HG02798 (cell line): ENCODE data around the gene ZBTB16.

Experiments used
- ATAC-seq: cut with Tn5 transposase; IDR thresholded peaks from one replicate; pipeline ENCODE4 v1.9.1; 2021; ENCODE audit warnings: mild to moderate bottlenecking; ENCODE audit not compliant: unreplicated experiment, poor library complexity

The ZBTB16 gene

DNA sequence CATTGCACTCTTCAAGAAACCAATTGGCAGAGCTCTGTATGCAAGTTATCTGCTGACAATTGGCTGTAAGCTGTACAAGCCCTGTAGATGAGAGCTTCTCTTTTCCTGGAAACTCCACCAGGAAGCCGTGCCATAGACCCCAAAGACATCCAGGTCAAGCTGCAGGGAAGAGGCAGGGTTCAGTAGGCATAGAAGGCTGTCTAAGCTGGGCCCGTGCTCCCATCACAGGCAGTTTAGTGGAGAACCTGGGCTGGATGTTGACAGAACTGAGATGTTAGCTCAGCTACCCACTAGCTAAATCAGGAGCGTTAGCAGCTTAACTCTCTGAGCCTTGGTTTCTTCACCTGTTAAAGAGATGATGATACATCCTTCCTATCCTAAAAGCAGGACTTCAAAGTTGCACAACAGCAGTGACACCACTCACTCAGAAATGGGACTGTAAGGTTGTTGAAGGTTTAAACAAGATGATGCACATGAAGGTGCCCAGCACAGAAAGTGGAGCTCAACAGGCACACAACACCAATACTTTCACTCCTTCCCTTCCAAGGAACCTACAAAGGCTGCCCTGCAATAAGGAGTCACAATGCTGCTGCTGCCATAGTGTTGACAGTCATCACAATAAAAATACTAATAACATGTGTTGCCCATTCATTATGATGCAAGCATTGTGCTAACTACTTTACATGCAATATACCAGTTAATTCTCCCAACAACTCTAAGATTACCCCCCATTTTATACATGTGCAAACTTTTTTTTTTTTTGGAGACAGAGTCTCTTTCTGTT lies 115.4 kb downstream of the ZBTB16 start:
- ATAC-seq, result no peak

DNA sequence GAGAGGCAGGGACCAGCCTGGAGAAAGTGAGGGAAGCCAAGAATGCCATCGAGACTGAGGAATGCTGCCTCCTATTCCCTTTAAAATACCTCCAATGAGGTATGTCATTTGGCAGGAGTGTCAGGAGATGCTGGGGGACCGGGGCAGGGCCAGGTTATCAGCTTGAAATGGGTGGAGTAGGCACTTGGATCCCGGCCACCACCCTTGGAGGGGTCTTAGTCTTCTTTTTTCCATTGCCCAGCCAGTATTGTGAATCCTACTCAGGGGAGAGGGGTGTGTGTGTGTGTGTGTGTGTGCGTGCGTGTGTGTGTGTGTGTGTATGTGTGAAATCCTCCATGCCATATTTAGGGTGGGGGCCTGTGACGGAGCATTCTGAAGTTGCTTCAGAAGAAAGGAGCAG lies 116.2 kb downstream of the ZBTB16 start:
- ATAC-seq, result no peak

DNA sequence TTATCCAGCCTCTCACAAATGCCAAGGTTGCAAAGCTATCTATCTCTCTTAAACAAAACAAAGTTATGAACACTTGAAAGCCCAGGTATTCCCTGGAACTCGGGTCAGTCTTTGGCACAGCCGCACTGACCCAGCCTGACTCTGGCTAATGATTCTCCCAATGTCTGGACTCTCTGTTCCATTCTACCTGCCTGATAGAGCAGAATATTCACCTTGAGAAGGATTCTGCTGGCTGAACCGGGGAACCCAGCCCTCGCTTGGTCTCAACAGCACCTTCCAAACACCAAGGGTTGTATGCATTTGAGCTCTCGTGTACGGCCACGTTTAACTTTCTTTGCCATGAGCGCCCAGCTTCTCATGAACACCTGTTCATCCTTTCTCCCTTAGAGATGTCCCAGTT lies 116.8 kb downstream of the ZBTB16 start:
- ATAC-seq, result no peak

DNA sequence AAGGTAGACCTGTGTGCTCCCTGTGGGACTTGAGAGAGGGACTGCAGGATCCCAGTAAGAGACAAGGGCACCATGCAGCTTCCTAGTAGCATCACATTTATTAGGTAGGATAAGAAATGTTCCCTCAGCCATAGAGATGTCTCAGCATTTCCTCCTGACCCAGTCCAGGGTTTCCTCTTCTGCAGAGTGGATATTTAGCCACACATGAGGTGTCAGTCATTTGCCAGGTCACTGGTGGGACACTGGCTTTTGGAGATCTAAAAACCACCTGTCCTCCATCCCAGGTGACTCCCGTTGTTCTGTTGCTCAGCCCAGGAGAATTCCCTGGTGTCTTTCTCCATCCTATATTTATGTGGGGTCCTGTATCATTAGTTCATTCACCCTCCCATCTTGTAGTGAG lies 119.1 kb downstream of the ZBTB16 start:
- no peak for ATAC-seq

DNA sequence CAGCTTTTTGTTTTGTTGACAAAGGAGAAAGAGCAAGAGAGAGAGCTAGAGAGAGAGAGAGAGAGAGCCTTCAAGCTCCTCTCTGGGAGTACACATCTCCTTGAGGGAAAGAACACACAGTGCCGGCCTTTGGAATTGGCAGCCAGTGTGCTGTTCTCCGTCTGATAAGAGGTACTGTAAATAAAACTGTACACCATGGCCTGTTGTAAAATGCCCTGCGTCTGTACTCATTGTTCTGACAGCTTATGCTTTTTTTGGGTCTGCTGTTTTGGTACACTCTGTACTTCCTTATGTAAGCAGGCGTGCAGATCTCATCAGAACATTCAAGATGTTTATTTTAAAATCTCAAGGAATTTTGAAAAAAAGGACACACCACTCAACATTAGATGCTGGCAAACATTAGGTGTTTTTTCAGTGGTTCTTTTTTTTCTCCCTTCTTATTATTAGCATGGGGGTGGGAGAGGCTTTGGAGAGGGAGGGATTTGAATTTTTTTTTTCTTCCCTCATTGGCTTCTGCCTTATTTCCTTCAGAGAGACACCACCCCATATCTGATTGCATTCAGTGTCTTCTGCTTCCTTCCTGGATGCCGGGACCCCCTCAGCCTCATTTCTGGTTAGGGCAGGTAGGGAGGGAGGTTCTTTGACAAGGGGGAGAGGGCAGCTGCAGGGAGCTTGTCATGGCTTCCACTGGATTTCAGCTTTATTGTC lies 119.9 kb downstream of the ZBTB16 start:
- no peak for ATAC-seq

DNA sequence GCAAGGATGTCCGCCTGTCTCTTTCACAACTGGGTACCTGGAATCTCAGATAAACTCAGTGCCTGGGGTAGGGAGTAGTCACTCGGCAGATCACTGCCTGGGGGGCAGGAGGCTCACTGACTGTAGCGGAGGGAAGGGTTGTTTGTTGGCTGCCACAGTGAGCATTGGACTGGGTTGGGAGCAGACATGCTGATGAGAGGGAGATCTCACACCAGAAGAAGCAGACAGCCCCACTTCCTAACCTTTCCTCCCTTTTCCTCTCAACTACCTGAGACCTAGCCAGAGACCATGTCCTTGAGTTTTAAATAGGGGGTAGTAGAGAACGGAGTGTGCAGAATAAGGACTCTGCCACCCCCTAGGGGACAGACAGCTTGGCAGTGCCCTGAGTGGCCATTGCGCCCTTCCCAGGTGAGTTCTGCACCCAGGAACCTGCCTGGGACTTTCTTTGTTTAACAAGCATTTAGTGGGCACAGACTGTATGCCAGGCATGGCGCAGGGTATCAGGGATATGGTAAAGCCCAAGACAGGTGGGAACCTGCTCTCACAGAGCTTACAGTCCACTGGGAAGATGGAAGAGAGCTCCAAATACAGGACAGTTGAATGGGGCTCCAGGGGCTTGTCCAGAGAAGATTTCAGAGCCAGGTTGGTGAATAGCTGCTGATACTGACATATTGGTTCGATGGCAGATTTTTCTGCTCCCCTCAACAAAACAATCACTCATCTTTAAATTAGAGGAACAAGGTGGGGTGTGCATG lies 121.0 kb downstream of the ZBTB16 start:
- ATAC-seq, result no peak

DNA sequence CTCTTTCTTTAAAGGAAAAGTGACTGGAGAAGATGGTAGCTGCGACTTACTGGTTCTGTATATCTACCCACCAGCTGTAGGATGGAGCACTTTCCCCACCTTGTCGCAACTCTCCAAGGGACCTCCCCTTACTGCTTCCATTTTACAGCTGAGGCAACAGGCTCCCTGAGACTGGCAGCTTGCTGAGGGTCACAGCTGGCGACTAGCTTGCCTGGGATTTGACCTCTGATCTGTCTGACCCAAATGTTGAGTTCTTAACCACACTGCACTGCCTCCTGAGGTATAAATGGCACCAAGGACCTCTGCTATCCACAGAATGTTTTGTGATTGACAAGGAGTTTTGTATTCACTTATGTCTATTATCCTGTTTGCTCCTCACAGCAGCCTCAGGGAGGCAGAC lies 121.7 kb downstream of the ZBTB16 start:
- ATAC-seq, result no peak

DNA sequence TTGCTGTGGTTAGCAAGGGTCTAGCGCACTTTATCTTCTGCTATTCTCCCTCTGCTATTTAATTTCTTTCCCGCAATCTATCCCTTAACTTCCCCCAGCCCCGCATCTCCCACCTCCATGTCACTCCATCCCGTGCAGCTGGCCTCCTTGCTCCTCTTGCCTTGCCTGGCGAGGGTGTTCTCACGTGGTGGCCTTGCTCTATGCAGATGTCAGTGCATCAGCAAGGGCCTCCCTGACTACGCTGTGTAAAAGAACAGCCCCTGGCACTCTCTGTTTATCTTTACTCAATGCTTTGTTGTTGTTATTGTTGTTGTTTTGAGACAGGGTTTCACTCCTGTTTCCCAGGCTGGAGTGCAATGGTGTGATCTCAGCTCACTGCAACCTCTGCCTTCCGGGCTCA lies 122.2 kb downstream of the ZBTB16 start:
- ATAC-seq, result no peak

DNA sequence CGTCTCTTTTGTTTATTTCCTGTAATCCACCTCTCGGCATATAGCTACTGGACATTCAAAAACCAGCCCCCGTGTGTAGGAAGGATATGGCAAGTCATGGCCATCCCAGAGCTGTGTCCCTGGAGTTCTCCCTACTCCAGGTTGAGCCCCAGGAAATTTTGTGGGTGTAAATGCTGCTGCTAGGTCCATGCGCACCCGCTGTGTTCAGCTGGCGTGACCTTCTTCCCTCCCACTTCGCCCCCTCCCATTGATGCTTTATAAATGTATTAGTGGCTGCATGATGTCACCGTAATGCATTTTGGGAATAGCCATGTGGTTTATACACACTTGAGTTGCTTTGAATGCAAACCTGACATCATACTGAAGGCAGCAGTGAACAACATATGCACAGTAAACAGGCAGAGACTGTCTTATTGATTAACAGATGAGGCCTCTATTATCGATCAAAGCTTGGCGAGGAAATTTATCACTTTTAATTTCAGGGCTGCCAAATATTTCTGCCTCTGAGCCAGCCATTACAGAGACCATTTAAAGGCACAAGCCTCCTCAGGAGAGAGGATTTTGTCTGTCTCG lies 123.0 kb downstream of the ZBTB16 start:
- ATAC-seq, result no peak

DNA sequence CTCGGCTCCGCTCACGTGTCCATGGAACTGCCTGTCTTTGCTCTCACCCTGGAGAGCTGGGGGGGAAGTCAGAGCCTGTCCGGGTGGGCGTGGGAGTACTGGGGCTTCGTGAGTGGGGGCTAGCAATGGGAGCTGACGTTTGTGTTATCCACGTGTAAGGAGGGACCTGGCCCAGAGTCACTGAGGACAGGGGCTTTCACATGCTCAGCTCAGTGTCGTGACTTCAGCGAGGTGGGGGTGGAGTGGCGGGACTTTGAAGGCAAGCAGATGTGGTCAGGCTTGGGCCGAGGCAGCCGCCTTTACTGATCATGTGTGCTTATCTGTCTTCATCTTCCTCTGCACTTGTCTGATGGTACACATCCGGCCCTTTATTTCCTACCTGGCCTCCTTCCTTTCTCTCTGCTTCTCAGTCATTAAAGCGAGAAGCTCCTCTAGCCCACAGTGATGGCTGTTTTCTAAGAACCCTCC lies 123.6 kb downstream of the ZBTB16 start:
- ATAC-seq, result no peak

DNA sequence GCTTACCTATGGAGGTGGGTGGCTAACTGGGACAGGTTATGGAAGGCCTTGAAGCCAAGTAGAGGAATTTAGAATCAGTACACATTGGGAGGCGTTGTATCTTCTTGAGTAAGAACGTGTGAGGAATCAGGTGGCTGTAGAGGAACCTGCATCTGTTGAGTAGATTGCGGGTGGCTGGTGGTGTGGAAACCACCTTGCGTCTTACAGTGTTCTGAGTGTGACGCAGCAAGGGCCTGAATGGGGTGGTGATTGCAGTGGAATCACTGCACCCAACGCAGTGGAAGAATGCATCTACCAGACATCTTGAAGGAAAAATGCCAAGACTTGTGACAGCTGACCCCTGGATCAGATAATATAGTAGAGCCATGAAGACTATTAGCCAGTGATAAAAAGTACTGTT lies 125.9 kb downstream of the ZBTB16 start:
- ATAC-seq, result no peak

DNA sequence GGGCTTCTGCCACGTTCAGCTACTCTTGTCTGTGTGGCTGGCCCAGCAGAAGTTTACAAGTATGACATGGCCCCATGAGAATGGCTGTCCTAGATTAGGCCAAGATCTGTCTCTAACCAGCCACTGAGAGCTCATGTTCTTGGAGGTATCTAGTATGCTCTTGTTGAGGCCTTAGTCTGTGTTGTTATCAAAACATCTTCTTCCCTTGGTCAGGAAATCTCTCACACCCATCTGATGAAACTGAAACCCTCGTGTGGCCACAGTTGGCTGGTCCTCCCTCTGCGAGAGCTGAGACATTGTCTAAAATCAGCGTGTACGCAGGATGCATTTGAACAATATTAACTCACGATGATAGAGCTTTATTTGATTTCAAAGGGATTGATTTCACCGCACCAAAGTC lies 127.7 kb downstream of the ZBTB16 start:
- ATAC-seq, result no peak

DNA sequence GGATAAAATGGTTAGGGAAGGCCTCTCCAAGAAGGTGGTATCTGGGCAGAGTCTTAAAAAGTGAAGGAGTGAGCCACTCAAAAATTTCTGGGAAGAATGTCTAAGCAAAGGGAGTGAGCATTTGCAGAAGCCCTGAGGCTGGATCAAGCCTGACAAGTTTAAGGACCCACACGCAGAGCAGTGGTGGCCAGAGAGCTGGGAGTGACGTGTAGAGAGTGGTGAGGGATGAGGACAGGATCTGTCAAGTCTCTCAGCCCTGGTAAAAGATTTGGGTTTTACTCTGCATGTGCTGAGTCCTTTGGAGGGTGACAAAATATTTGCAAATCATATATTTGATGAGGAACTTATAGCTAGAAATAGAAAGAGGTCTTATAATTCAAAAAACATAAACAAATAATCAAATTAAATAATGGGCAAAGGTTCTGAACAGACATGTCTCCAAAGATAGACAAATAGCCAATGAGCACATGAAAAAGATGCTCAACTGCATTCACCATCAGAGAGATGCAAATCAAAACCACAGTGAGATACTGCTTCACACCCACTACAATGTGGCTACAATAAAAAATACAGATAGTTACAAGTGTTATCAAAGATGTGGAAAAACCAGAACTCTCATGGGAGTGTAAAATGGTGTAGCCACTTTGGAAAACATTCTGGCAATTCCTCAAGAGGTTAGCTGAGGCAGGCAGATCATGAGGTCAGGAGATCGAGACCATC lies 129.5 kb downstream of the ZBTB16 start:
- ATAC-seq, result no peak

DNA sequence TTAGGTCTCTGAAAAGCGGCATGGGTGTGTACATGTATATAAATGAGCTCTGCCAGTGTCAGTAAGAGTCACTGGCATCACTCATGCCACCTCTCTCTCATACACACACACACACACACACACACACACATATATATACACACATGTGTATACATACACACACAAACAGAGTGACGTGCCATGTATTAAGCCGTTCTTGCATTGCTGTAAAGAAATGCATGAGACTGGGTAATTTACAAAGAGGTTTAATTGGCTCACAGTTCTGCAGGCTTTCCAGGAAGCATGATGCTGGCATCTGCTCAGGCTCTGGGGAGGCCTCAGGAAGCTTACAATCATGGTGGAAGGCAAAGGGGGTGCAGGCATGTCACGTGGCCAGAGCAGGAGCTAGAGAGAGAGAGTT lies 131.1 kb downstream of the ZBTB16 start:
- no peak for ATAC-seq

DNA sequence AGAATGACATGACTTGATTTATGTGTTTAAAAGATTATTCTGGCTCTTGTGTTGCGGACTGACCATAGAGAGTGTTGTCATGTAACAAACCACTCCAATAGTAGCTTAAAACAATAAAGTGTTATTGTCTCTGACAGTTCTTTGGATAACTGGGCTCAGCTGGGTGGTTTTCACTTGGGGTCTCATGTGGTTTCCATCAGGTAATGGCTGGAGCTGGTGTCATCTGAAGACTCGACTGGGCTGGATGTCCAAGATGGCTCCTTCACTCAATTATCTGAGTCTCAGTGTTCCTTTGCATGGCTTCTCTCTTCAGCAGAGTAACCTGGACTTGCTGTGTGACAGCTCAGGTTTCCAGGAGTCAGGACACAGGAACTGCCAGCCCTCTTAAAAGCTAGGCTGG lies 132.4 kb downstream of the ZBTB16 start:
- ATAC-seq, result no peak

DNA sequence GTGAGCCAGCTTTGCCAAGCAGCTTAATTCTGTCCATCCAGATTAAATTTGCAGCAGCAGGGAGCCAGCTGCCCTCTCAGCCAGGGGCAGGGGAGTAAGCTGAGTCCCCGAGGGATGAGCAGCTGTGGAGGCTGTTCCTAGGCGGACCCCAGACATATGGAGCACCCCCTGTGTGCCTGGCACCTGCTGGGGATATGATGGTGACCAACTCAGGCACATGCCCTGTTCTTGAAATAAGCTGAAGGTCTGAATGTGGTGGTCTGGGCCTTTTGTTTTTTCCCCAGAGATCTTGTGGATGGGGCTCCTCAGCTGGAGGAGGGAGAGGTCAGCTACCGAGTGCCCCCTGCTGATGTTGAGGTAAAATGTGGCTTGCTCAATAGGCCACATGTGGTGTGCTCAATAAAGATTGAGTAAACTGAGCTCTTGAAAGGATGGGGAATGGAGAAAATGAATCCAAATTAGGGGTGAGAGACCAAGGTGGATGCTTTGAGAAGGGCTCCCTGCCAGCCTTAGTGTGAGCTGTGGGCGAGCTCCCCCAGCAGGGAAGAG lies 133.4 kb downstream of the ZBTB16 start:
- no peak for ATAC-seq

DNA sequence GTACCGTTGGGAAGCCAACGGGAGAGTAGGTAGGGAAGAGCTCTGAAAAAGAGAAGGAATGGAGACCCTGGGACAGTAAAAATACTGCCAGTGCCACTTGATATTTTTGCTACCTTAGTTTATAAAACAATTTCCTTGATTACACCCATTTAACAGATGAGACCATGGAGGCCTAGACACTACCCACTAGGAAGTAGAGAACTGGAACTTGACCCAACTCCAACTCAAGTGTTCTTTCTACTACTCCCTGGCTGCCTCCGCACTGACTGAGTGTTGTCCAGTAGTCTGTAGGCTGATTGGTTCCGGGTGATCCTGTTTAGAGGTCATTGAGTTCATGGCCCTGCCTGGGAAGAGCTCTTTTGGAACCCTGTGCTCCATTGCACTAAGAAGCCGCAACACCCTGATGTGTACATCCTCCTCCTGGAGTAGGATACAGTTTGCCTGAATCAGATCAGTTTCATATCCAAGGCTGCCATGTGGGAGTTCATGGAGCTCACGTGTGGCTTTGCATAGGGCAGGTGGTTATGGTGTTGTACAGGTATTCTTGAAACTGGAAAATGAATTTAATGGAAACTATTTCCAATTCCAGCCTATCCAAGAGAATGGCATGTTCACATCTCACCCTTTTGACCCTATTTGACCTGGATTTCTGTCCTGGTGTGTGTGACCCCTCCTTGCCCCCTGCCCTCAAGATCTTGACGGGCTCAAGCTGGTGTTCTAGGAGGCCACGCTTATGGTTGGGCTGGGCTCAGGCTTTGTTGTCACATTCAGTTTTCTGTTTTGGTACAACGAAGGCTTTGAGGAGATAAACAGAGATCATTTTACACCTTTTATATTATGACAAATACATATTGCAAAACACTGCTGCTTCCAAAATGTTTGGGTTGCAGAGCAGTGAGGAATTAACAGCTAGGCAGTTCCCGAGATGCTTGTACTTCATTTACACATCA lies 134.5 kb downstream of the ZBTB16 start:
- no peak for ATAC-seq

DNA sequence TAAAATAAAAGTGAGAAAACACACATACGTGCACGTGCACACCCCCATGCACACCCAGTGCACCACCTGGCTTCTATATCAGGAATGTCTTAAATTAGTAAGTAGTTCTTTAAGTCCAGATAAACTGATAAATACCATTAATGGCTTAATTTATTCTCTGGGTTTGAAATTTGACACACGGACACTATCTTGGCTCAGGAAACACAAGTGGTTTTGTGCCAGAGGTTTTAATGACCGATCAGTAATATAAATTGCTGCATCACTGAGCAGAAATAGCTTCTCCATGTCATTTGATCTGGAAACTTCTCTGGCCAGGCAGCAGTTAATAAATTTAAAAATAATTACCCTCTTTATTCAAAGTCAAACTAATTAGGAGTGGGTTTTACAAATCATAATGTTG lies 135.2 kb downstream of the ZBTB16 start:
- no peak for ATAC-seq

DNA sequence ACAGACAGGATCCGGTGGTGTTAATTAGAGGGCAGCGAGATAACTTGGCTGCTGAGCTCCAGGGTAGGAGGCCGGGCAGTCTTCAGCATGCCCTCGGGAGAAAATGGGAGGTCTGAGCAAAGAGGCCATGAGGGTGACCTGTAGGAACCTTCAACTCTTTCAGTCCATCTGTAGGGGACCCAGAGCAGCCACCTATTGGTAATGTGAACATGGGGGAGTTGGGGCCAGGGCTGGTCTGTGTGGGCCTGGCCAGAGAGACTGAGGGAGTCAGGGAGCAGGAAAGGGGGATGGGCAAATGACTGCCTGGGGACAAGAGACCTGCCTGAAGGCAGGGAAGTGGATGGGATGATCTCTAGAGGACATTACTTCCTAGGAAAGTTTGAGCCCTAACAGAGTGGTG lies 135.6 kb downstream of the ZBTB16 start:
- ATAC-seq, result no peak
